Adipocyte (in vitro differentiated cells): ENCODE measurements around the gene RAB15.

Source experiments
- DNase-seq: peaks from one replicate; pipeline ENCODE4 v3.0.0-alpha.2; 2015; ENCODE audit warnings: low read depth
- H3K27me3 ChIP-seq: replicated peaks from 2 replicates; pipeline ENCODE4 v1.7.0; 2013; ENCODE audit warnings: mild to moderate bottlenecking, low read length, moderate library complexity; ENCODE audit not compliant: control insufficient read depth, insufficient read depth
- H3K36me3 ChIP-seq: 2 replicates; pipeline ENCODE4 v1.7.0; 2013; ENCODE audit warnings: low read length, mild to moderate bottlenecking, moderate library complexity; ENCODE audit not compliant: control insufficient read depth, insufficient read depth, severe bottlenecking
- H3K4me1 ChIP-seq: 2 replicates; pipeline ENCODE4 v1.7.0; 2013; ENCODE audit warnings: mild to moderate bottlenecking, low read length, moderate library complexity; ENCODE audit not compliant: control insufficient read depth, insufficient read depth
- H3K4me3 ChIP-seq: 2 replicates; pipeline ENCODE4 v1.7.0; 2013; ENCODE audit warnings: mild to moderate bottlenecking, low read length, moderate library complexity
- H3K9ac ChIP-seq: 2 replicates; pipeline ENCODE4 v1.7.0; 2013; ENCODE audit warnings: mild to moderate bottlenecking, low read length, moderate library complexity
- H3K9me3 ChIP-seq: 2 replicates; pipeline ENCODE4 v1.7.0; 2013; ENCODE audit warnings: mild to moderate bottlenecking, low read length, moderate library complexity; ENCODE audit not compliant: control insufficient read depth

RAB15 gene

GRCh38 chr14:64968167-64968566, 4.0 kb downstream of the RAB15 start:
- H3K4me3 ChIP-seq, result no peak overlapping the region
- no peaks in the 10 kb centered on the region for H3K36me3 ChIP-seq
- DNase-seq, result no peak
- H3K4me1 ChIP-seq, result no peaks in the 10 kb centered on the region
- H3K9ac ChIP-seq, result no peak overlapping the region
- H3K9me3 ChIP-seq, result no peaks in the 10 kb centered on the region
- H3K27me3 ChIP-seq, result no peaks in the 10 kb centered on the region

DNA sequence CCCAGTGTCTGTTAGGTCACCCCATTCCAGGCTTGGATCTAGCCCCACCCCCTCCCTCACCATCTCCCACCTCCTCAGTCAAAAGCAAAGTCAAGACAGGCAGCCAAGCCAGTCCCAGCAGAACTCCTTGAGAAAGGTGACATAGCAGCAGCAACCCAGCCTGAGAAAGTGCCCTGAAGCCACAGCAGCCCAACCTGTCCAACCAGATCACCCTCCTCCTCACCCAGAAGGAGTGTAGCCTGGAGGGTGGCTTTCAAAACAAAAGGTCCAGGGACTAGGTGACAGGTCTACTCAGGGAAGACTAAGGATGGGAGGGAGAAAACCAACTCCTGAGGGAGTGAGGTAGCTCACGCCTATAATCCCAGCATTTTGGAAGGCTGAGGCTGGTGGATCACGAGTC, 5.2 kb downstream of the RAB15 start:
- DNase-seq, result no peak
- no peak overlapping the region for H3K4me3 ChIP-seq
- H3K27me3 ChIP-seq, result no peaks in the 10 kb centered on the region
- no peak overlapping the region for H3K9ac ChIP-seq
- no peaks in the 10 kb centered on the region for H3K36me3 ChIP-seq
- no peaks in the 10 kb centered on the region for H3K4me1 ChIP-seq
- no peaks in the 10 kb centered on the region for H3K9me3 ChIP-seq

DNA sequence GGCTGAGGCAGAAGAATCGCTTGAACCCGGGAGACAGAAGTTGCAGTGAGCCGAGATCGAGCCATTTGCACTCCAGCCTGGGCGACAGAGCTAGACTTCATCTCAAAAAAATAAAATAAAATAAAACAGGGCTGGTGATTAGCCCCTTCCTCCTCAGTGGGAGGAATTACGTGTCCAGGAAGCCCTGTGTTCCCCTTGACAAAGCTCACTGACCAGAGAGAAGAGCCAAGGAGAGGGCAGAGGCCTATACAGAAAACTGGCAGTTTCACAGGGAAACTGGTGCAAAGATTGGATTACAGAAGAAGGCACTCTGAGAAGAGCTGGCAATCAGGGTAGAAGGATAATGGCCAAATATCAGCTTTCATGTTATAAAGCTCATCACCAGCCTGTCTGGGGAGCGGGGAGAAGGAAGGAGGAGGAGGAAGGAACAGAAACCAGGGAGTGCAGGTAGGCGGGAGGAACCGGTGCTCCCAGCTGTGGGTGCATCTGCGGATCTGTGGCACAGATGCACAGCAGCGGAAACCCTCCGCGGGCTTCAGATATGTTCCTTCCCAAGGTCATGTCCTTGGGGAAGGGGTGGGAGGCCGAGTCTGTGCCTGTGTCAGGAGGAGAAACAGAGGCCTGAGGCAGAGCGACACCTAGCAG, 6.7 kb downstream of the RAB15 start:
- H3K9me3 ChIP-seq, result no peaks in the 10 kb centered on the region

DNA sequence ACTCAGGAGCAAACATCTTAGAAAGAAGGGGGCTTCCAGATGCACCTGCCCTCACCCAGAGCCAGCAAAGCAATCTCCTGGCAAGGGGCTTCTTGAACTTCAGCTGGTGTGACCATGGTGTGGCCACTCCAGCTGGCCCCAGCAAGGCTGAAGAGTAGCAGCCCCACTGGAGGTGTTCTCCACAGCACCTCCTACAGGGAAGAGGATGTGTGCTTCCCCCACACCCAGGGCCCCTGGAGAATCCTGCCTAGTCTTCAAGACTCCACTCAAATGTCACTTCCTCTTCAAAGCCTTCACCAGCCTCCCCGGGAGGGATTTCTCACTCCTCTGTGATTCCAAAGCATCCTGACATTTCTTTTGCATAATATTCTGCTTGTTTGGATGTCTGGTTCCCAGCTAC, 8.5 kb downstream of the RAB15 start:
- Histone ChIP-seq H3K36me3 (no peaks in the 10 kb centered on the region), H3K9ac (no peak overlapping the region), H3K27me3 (no peaks in the 10 kb centered on the region), H3K4me1 (no peaks in the 10 kb centered on the region), H3K9me3 (no peaks in the 10 kb centered on the region), H3K4me3 (no peak overlapping the region)
- DNase-seq, result no peak

More for the DNA sequence above, 6.7 kb downstream of the RAB15 start:
- H3K4me3 ChIP-seq, result no peak overlapping the region
- no peak overlapping the region for H3K9ac ChIP-seq
- no peaks in the 10 kb centered on the region for H3K27me3 ChIP-seq
- no peaks in the 10 kb centered on the region for H3K36me3 ChIP-seq
- no peaks in the 10 kb centered on the region for H3K4me1 ChIP-seq
- DNase-seq, result no peak

DNA sequence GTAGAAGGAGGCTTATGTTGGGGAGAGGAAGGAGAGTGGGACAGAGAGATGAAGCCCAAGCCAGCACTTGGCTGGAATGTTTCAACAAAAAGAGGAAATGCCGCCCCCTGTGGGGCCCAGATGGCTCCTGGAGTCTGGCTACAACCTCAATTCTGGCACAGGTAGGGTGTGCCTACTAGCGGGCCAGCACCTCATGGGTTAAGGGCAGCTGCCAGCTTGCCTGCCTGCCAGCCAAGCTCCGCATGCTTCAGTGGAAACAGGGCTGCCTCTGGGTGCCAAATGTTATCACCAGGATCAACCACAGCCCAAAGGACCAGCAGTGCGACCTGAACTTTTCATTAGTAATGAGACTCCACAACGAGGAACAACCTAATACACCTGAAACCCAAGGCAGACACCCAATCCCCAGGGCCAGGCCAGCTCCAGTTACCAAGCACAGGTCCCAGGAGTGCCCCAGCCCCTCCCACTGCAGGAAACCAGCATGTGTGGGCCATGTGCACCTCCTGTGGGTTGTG, 11.3 kb downstream of the RAB15 start:
- Histone ChIP-seq H3K27me3 (no peaks in the 10 kb centered on the region), H3K4me1 (no peaks in the 10 kb centered on the region), H3K36me3 (no peaks in the 10 kb centered on the region), H3K4me3 (no peak overlapping the region), H3K9me3 (no peaks in the 10 kb centered on the region), H3K9ac (no peak overlapping the region)
- DNase-seq, result no peak

GRCh38 chr14:64958743-64959142, 13.4 kb downstream of the RAB15 start:
- Histone ChIP-seq H3K36me3 (no peaks in the 10 kb centered on the region), H3K4me1 (no peaks in the 10 kb centered on the region), H3K9me3 (no peaks in the 10 kb centered on the region), H3K4me3 (no peak overlapping the region), H3K27me3 (no peaks in the 10 kb centered on the region), H3K9ac (no peak overlapping the region)
- DNase-seq, result no peak

DNA sequence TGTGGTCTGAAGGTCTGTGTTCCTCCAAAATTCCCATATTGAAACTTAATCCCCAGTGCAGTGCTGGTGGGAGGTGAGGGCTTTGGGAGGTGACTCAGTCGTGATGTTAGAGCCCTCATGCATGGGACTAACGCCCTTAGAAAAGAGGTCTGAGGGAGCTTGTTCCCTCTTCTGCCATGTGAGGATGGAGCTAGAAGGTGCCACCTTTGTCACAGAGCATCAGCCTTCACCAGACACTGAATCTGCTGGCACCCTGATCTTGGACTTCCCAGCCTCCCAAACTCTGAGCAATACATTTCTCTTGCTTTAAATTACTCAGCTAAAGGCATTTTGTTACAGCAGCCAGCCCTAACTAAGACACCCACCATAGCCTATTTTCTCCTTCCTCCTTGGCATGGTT, 13.9 kb downstream of the RAB15 start:
- no peak for DNase-seq
- no peak overlapping the region for H3K9ac ChIP-seq
- H3K9me3 ChIP-seq, result no peaks in the 10 kb centered on the region
- no peaks in the 10 kb centered on the region for H3K36me3 ChIP-seq
- H3K4me3 ChIP-seq, result no peak overlapping the region
- H3K4me1 ChIP-seq, result no peaks in the 10 kb centered on the region
- H3K27me3 ChIP-seq, result no peaks in the 10 kb centered on the region

DNA sequence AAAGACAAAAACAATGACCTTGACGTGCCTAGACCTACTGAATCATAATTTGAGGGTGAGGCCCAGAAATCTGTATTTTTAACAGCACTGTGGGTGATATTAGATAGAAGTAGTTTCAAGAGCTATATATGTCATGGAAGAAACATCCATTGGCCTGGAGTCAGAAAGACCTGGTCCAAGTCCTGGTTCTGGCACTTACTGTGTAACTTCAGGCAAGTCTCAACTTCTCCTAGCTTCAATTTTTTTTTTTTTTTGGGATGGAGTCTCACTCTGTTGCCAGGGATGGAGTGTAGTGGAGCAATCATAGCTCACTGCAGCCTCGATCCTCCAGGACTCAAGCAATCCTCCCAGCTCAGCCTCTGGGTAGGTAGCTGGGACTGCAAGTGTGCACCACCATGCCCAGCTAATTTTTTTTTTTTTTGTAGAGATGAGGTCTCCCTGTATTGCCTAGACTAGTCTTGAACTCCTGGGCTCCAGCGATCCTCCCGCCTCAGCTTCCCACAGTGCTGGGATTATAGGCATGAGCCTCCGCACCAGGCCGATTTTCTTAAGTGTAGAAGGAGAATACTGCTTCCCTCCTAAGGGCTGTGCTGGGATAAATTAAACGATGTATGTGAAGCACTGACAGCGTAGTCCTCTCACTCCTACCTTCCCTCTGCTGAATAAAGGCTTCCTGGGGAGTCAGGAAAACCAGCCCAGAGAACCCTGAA, 15.3 kb downstream of the RAB15 start:
- DNase-seq, result no peak
- Histone ChIP-seq H3K4me3 (no peak overlapping the region), H3K4me1 (no peaks in the 10 kb centered on the region)

DNA sequence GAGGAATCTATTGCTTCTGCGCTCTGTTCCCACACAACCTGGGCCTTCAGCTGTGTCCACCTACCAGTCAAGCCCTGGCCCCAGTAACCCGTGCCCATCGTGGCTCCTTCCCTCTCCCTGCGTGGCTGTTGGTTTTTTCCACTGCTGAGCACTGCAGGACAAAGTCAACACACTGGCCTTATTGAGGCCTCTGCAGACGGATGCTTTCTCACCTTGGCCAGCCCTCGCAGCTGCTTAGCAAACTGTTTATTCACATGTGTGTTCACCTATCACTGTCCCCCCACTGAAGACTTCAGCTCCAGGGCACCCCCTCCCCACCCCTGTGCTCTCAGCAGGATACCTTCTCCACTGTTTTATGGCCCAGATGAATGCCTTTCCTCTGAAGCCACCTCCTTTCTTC, 16.8 kb downstream of the RAB15 start:
- H3K4me3 ChIP-seq, result no peak overlapping the region
- H3K36me3 ChIP-seq, result no peaks in the 10 kb centered on the region
- H3K27me3 ChIP-seq, result no peaks in the 10 kb centered on the region
- no peaks in the 10 kb centered on the region for H3K9me3 ChIP-seq
- H3K9ac ChIP-seq, result no peak overlapping the region
- DNase-seq, result no peak
- H3K4me1 ChIP-seq, result no peaks in the 10 kb centered on the region

More for the DNA sequence above, 15.3 kb downstream of the RAB15 start:
- H3K36me3 ChIP-seq, result no peaks in the 10 kb centered on the region
- no peaks in the 10 kb centered on the region for H3K9me3 ChIP-seq
- no peaks in the 10 kb centered on the region for H3K27me3 ChIP-seq
- no peak overlapping the region for H3K9ac ChIP-seq

- no peak overlapping the region for H3K4me3 ChIP-seq
- no peaks in the 10 kb centered on the region for H3K27me3 ChIP-seq
- no peak for DNase-seq
- H3K9ac ChIP-seq, result no peak overlapping the region
- H3K9me3 ChIP-seq, result no peaks in the 10 kb centered on the region
- H3K36me3 ChIP-seq, result no peaks in the 10 kb centered on the region
- no peaks in the 10 kb centered on the region for H3K4me1 ChIP-seq
Measured at GRCh38 chr14:64954491-64955240, 17.5 kb downstream of the RAB15 start.

- no peaks in the 10 kb centered on the region for H3K27me3 ChIP-seq
- no peaks in the 10 kb centered on the region for H3K9me3 ChIP-seq
- no peak overlapping the region for H3K4me3 ChIP-seq
- DNase-seq, result no peak
- no peak overlapping the region for H3K9ac ChIP-seq
- H3K36me3 ChIP-seq, result no peaks in the 10 kb centered on the region
- no peaks in the 10 kb centered on the region for H3K4me1 ChIP-seq
Measured at GRCh38 chr14:64953661-64954060, 18.5 kb downstream of the RAB15 start.
